K562 (cell line): ENCODE results near the gene TUBB6. TPM values are rescaled to one million over a fixed set of nuclear protein-coding genes. Genes with fewer than 3 reads are reported as not detected.

ENCODE experiments used
- CBX1 ChIP-seq: sonication (generic); IDR thresholded peaks from 2 replicates; pipeline ENCODE4 v1.6.1; 2016; ENCODE audit warnings: antibody characterized with exemption, low read depth, mild to moderate bottlenecking
- ETV1 ChIP-seq: fragments of 450-650 bp; conservative IDR thresholded peaks from 2 replicates; pipeline ENCODE4 v1.6.1; 2016; ENCODE audit warnings: missing genetic modification characterization, control low read depth, low read depth, missing compliant biosample characterization
- MYNN ChIP-seq, 2 experiments: sonication (generic); formaldehyde crosslinking in 1 of 2; IDR thresholded peaks; 2 replicates each; pipeline versions ENCODE4 v1.5.0 to v1.6.1; 2016 to 2020; ENCODE audit warnings: antibody characterized with exemption in 1 of 2, missing genetic modification reagents in 1 of 2
- NEUROD1 ChIP-seq: fragments of 150-350 bp; IDR thresholded peaks from 2 replicates; pipeline ENCODE4 v1.6.1; 2014; ENCODE audit warnings: borderline replicate concordance, low read length, low read depth; ENCODE audit not compliant: partially characterized antibody
- SMARCA4 ChIP-seq: fragments of 450-650 bp; IDR thresholded peaks from 2 replicates; pipeline ENCODE4 v1.6.1; 2016
- TCF7 ChIP-seq: sonication (generic); IDR thresholded peaks from 2 replicates; pipeline ENCODE4 v1.6.1; 2016; ENCODE audit warnings: antibody characterized with exemption, borderline replicate concordance
- TFAM ChIP-seq: fragments of 250-450 bp; sonication (Bioruptor Pico); conservative IDR thresholded peaks from 2 replicates; pipeline ENCODE4 v1.5.0; 2021; ENCODE audit warnings: mild to moderate bottlenecking, moderate library complexity
- ZNF75A ChIP-seq: fragments of 450-650 bp; formaldehyde crosslinking; IDR thresholded peaks from 2 replicates; pipeline ENCODE4 v1.4.0; 2020; ENCODE audit warnings: mild to moderate bottlenecking
- polyA plus RNA-seq, 8 experiments: library from polyadenylated mRNA; depleted of rRNA in 4 of 8; stranded (reverse) in 5 of 8; unstranded in 3 of 8; fragments of >200 nt; fragmentation: Nextera tagmentation in 2 of 8; fragmentation: Illumina TruSeq in 1 of 8; extraction: Ambion mirVana in 2 of 8; extraction: Trizol in 1 of 8; gene quantifications; 2 replicates each; pipeline versions ENCODE4 v1.2.1 to v1.2.3, GENCODE V29; 2011 to 2014; ENCODE audit warnings: inconsistent platforms in 1 of 8, missing spikeins in 1 of 8
- total RNA-seq, 7 experiments: library from RNA; depleted of rRNA in 6 of 7; stranded (reverse); fragments of >200 nt in 6 of 7; fragmentation: Illumina TruSeq in 2 of 7; extraction: Trizol in 2 of 7; gene quantifications; 2 replicates each; pipeline versions ENCODE4 v1.2.1 to v1.2.3, GENCODE V29; 2011 to 2021; ENCODE audit warnings: low replicate concordance in 1 of 7
- TF ChIP-seq, protein P1 (sequence below): sonication (generic); formaldehyde crosslinking; IDR thresholded peaks from 2 replicates; pipeline ENCODE4 v1.8.0; 2023; ENCODE audit warnings: mild to moderate bottlenecking, missing genetic modification reagents
- TF ChIP-seq, protein P2 (sequence below): sonication (generic); formaldehyde crosslinking; IDR thresholded peaks from 2 replicates; pipeline ENCODE4 v1.8.0; 2023; ENCODE audit warnings: missing genetic modification reagents, mild to moderate bottlenecking, borderline replicate concordance
- TF ChIP-seq, protein P3 (sequence below): fragments of 250-450 bp; sonication (Bioruptor Pico); IDR thresholded peaks from 2 replicates; pipeline ENCODE4 v1.8.0; 2021; ENCODE audit warnings: moderate library complexity, mild to moderate bottlenecking, inconsistent platforms
- TF ChIP-seq, protein P4 (sequence below): fragments of 250-450 bp; sonication (Bioruptor Pico); IDR thresholded peaks from 2 replicates; pipeline ENCODE4 v1.9.0; 2021; ENCODE audit warnings: mild to moderate bottlenecking, inconsistent platforms
- TF ChIP-seq, protein P5 (sequence below): sonication (generic); formaldehyde crosslinking; IDR thresholded peaks from 2 replicates; pipeline ENCODE4 v1.8.1; 2022; ENCODE audit warnings: missing genetic modification reagents
- TF ChIP-seq, protein P6 (sequence below): fragments of 450-650 bp; IDR thresholded peaks from one replicate; pipeline ENCODE4 v1.6.1; 2018; ENCODE audit warnings: mild to moderate bottlenecking, moderate library complexity; ENCODE audit not compliant: partially characterized antibody

The TUBB6 gene
- total and polyA plus RNA-seq, 9 of the 15 experiments (the other 6 are each of a cell fraction or from before 2014, with no cell fraction given), result 43.9 to 404 (median 81.1) TPM

DNA sequence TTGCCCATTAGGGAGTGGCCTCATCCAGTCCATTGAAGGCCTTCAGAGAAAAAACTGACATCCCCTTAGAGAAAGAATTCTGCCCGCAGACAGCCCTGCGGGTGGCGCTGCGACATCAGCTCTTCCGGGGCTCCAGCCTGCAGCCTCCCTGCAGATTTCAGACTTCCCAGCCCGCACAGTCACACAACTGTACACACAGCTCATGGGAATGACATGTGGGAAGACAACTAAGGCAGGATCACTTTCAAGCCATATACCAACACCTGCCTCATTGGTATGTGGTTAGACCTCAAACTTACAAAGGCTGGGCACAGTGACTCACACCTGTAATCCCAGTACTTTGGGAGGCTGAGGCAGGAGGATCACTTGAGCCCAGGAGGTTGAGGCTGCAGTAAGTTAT, 24.8 kb upstream of the TUBB6 start (continued):
- TF ChIP-seq, protein P1, sequence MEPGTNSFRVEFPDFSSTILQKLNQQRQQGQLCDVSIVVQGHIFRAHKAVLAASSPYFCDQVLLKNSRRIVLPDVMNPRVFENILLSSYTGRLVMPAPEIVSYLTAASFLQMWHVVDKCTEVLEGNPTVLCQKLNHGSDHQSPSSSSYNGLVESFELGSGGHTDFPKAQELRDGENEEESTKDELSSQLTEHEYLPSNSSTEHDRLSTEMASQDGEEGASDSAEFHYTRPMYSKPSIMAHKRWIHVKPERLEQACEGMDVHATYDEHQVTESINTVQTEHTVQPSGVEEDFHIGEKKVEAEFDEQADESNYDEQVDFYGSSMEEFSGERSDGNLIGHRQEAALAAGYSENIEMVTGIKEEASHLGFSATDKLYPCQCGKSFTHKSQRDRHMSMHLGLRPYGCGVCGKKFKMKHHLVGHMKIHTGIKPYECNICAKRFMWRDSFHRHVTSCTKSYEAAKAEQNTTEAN (CRISPR knock-in tag), result no peak
- TF ChIP-seq, protein P2, sequence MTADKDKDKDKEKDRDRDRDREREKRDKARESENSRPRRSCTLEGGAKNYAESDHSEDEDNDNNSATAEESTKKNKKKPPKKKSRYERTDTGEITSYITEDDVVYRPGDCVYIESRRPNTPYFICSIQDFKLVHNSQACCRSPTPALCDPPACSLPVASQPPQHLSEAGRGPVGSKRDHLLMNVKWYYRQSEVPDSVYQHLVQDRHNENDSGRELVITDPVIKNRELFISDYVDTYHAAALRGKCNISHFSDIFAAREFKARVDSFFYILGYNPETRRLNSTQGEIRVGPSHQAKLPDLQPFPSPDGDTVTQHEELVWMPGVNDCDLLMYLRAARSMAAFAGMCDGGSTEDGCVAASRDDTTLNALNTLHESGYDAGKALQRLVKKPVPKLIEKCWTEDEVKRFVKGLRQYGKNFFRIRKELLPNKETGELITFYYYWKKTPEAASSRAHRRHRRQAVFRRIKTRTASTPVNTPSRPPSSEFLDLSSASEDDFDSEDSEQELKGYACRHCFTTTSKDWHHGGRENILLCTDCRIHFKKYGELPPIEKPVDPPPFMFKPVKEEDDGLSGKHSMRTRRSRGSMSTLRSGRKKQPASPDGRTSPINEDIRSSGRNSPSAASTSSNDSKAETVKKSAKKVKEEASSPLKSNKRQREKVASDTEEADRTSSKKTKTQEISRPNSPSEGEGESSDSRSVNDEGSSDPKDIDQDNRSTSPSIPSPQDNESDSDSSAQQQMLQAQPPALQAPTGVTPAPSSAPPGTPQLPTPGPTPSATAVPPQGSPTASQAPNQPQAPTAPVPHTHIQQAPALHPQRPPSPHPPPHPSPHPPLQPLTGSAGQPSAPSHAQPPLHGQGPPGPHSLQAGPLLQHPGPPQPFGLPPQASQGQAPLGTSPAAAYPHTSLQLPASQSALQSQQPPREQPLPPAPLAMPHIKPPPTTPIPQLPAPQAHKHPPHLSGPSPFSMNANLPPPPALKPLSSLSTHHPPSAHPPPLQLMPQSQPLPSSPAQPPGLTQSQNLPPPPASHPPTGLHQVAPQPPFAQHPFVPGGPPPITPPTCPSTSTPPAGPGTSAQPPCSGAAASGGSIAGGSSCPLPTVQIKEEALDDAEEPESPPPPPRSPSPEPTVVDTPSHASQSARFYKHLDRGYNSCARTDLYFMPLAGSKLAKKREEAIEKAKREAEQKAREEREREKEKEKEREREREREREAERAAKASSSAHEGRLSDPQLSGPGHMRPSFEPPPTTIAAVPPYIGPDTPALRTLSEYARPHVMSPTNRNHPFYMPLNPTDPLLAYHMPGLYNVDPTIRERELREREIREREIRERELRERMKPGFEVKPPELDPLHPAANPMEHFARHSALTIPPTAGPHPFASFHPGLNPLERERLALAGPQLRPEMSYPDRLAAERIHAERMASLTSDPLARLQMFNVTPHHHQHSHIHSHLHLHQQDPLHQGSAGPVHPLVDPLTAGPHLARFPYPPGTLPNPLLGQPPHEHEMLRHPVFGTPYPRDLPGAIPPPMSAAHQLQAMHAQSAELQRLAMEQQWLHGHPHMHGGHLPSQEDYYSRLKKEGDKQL (CRISPR knock-in tag), result no peak
- TF ChIP-seq SMARCA4 (no peak), TFAM (CRISPR knock-in tag) (no peak), MYNN (IDR thresholded peaks at IDR 0.05) (no peak), MYNN (CRISPR knock-in tag; IDR thresholded peaks at IDR 0.05) (no peak), CBX1 (no peak), ZNF75A (CRISPR knock-in tag) (no peak), NEUROD1 (no peak), ETV1 (tag) (0 out of 2 replicates have a peak, but pooled peaks have one; percentile 8), TCF7 (no peak)
- TF ChIP-seq, protein P3, sequence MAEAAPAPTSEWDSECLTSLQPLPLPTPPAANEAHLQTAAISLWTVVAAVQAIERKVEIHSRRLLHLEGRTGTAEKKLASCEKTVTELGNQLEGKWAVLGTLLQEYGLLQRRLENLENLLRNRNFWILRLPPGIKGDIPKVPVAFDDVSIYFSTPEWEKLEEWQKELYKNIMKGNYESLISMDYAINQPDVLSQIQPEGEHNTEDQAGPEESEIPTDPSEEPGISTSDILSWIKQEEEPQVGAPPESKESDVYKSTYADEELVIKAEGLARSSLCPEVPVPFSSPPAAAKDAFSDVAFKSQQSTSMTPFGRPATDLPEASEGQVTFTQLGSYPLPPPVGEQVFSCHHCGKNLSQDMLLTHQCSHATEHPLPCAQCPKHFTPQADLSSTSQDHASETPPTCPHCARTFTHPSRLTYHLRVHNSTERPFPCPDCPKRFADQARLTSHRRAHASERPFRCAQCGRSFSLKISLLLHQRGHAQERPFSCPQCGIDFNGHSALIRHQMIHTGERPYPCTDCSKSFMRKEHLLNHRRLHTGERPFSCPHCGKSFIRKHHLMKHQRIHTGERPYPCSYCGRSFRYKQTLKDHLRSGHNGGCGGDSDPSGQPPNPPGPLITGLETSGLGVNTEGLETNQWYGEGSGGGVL (CRISPR knock-in tag), result no peak
- TF ChIP-seq, protein P4, sequence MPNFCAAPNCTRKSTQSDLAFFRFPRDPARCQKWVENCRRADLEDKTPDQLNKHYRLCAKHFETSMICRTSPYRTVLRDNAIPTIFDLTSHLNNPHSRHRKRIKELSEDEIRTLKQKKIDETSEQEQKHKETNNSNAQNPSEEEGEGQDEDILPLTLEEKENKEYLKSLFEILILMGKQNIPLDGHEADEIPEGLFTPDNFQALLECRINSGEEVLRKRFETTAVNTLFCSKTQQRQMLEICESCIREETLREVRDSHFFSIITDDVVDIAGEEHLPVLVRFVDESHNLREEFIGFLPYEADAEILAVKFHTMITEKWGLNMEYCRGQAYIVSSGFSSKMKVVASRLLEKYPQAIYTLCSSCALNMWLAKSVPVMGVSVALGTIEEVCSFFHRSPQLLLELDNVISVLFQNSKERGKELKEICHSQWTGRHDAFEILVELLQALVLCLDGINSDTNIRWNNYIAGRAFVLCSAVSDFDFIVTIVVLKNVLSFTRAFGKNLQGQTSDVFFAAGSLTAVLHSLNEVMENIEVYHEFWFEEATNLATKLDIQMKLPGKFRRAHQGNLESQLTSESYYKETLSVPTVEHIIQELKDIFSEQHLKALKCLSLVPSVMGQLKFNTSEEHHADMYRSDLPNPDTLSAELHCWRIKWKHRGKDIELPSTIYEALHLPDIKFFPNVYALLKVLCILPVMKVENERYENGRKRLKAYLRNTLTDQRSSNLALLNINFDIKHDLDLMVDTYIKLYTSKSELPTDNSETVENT (CRISPR knock-in tag), result no peak
- TF ChIP-seq, protein P5, sequence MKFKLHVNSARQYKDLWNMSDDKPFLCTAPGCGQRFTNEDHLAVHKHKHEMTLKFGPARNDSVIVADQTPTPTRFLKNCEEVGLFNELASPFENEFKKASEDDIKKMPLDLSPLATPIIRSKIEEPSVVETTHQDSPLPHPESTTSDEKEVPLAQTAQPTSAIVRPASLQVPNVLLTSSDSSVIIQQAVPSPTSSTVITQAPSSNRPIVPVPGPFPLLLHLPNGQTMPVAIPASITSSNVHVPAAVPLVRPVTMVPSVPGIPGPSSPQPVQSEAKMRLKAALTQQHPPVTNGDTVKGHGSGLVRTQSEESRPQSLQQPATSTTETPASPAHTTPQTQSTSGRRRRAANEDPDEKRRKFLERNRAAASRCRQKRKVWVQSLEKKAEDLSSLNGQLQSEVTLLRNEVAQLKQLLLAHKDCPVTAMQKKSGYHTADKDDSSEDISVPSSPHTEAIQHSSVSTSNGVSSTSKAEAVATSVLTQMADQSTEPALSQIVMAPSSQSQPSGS (CRISPR knock-in tag), result no peak
- TF ChIP-seq, protein P6, sequence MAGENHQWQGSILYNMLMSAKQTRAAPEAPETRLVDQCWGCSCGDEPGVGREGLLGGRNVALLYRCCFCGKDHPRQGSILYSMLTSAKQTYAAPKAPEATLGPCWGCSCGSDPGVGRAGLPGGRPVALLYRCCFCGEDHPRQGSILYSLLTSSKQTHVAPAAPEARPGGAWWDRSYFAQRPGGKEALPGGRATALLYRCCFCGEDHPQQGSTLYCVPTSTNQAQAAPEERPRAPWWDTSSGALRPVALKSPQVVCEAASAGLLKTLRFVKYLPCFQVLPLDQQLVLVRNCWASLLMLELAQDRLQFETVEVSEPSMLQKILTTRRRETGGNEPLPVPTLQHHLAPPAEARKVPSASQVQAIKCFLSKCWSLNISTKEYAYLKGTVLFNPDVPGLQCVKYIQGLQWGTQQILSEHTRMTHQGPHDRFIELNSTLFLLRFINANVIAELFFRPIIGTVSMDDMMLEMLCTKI, result no peak
